ENCODE measurements around the gene ZNF469.

ZNF469 gene

GRCh38 chr16:88378401-88378800, 4.4 kb upstream of the ZNF469 start:
- no peak for DNase-seq
- ATAC-seq = no peak

GRCh38 chr16:88378836-88379693, 3.7 kb upstream of the ZNF469 start:
- no peak for DNase-seq
- ATAC-seq = no peak

GRCh38 chr16:88379694-88380040, 3.1 kb upstream of the ZNF469 start:
- ATAC-seq (no peak), DNase-seq (no peak)

GRCh38 chr16:88380099-88380498, 2.7 kb upstream of the ZNF469 start:
- DNase-seq (no peak), ATAC-seq (no peak)

- DNase-seq = no peak
- ATAC-seq = no peak
Observed at GRCh38 chr16:88380619-88381018, 2.1 kb upstream of the ZNF469 start.

- ATAC-seq = no peak
- no peak for DNase-seq
Observed at GRCh38 chr16:88381820-88382451, 823 bp upstream of the ZNF469 start.

- DNase-seq (peak; percentile 32), ATAC-seq (no peak)
Observed at GRCh38 chr16:88383401-88384221, 852 bp downstream of the ZNF469 start.

- DNase-seq (no peak), ATAC-seq (no peak)
Observed at GRCh38 chr16:88384222-88385111, 1.7 kb downstream of the ZNF469 start.

- no peak for DNase-seq
- no peak for ATAC-seq
Observed at GRCh38 chr16:88385112-88385594, 2.4 kb downstream of the ZNF469 start.

- DNase-seq (no peak), ATAC-seq (no peak)
Observed at GRCh38 chr16:88385831-88386815, 3.4 kb downstream of the ZNF469 start.

GRCh38 chr16:88387180-88387765, 4.5 kb downstream of the ZNF469 start:
- ATAC-seq = no peak
- no peak for DNase-seq

- no peak for DNase-seq
- no peak for ATAC-seq
Observed at GRCh38 chr16:88387941-88388627, 5.3 kb downstream of the ZNF469 start.

- DNase-seq (no peak), ATAC-seq (no peak)
Observed at GRCh38 chr16:88389191-88389590, 6.4 kb downstream of the ZNF469 start.

- no peak for ATAC-seq
Observed at GRCh38 chr16:88389621-88390160, 6.9 kb downstream of the ZNF469 start.

GRCh38 chr16:88390265-88390664, 7.5 kb downstream of the ZNF469 start:
- no peak for DNase-seq

More at GRCh38 chr16:88389621-88390160, 6.9 kb downstream of the ZNF469 start:
- DNase-seq = no peak

GRCh38 chr16:88390735-88391134, 8.0 kb downstream of the ZNF469 start:
- DNase-seq (no peak), ATAC-seq (no peak)

More at GRCh38 chr16:88390265-88390664, 7.5 kb downstream of the ZNF469 start:
- no peak for ATAC-seq

GRCh38 chr16:88391144-88391850, 8.5 kb downstream of the ZNF469 start:
- DNase-seq (no peak), ATAC-seq (no peak)

- no peak for ATAC-seq
- DNase-seq = no peak
Observed at GRCh38 chr16:88392111-88392510, 9.4 kb downstream of the ZNF469 start.

All from stimulated activated naive CD8-positive, alpha-beta T cell treated with anti-CD3 and anti-CD28 coated beads, Interleukin-15, Interleukin-2, amounts not matched to agents 100 U/mL and 50 U/mL, for 24 hours (primary cell).